ENCODE data around the gene BTBD19. TPM values are rescaled to one million over a fixed set of nuclear protein-coding genes. Genes with fewer than 3 reads are reported as not detected.

BTBD19 gene
- total RNA-seq, 1 donor from 2014 or later, result 7.9 TPM

DNA sequence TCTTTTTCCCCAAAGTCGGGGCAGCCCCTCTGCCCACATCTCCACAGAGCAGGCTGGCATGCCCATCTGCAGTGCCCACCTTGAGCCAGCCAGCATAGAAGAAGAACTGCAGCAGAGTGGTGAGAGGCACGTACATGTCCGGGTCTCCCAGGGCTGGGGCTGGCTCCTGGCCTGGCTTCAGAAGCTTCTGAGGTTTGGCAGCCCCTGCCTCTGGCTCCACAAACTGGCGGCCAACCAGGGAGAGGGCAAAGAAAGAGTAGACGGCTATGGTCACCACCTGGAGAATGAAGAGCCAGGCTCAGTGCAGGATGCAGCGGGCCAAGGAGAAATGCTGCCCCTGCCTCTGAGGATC is 23.3 kb upstream of the BTBD19 start:
- Histone ChIP-seq H3K9me3 (no peaks in the 10 kb centered on the region), H3K36me3 (peaks cover 0 to 9% of the 10 kb centered on the region in 2 donors), H3K27me3 (no peaks in the 10 kb centered on the region), H3K4me3 (peak overlapping the region in 1 of 2 donors; percentile 57), H3K27ac (no peak overlapping the region), H3K4me1 (peaks cover 33% of the 10 kb centered on the region)
- no peak for DNase-seq (ENCODE audit: extremely low spot score in 2 of 2)
- TF ChIP-seq POLR2AphosphoS5 (IDR thresholded peaks at IDR 0.05; ENCODE audit: insufficient read depth in 1 of 2, low read depth in 1 of 2) (no peak), CTCF (IDR thresholded peaks at IDR 0.05) (no peak), POLR2A (IDR thresholded peaks at IDR 0.05) (no peak)
- intact Hi-C loops (cut with DNase I), result loop anchor here (5.0 kb wide), 1 partner anchor 202 kb away; the partner anchor contains the start of gene EIF2B3

- intact Hi-C loops (cut with DNase I), result loop anchor here (5.0 kb wide), 1 partner anchor 202 kb away; the partner anchor contains the start of gene EIF2B3
These were observed 22.7 kb upstream of the BTBD19 start for GRCh38 chr1:44785501-44786137.

GRCh38 chr1:44786138-44786840 is 22.0 kb upstream of the BTBD19 start:
- H3K4me3 ChIP-seq, result peak overlapping the region; percentile 48 to 66
- no peaks in the 10 kb centered on the region for H3K27me3 ChIP-seq
- DNase-seq (ENCODE audit: extremely low spot score in 2 of 2), result no peak
- H3K4me1 ChIP-seq, result peaks cover 33% of the 10 kb centered on the region
- H3K27ac ChIP-seq, result peak overlapping the region; percentile 66
- H3K9me3 ChIP-seq, result no peaks in the 10 kb centered on the region
- intact Hi-C loops (cut with DNase I), result loop anchor here (5.0 kb wide), 1 partner anchor 201 kb away; the partner anchor contains the start of gene EIF2B3
- H3K36me3 ChIP-seq, result no peaks in the 10 kb centered on the region
- TF ChIP-seq POLR2AphosphoS5 (IDR thresholded peaks at IDR 0.05; ENCODE audit: insufficient read depth in 1 of 2, low read depth in 1 of 2) (peak; percentile 58 to 78), CTCF (IDR thresholded peaks at IDR 0.05) (peak; percentile 96 to 97 (median 96)), POLR2A (IDR thresholded peaks at IDR 0.05) (no peak)

More at GRCh38 chr1:44785501-44786137, 22.7 kb upstream of the BTBD19 start:
- no peaks in the 10 kb centered on the region for H3K9me3 ChIP-seq
- H3K4me1 ChIP-seq, result peaks cover 33% of the 10 kb centered on the region
- no peak for DNase-seq (ENCODE audit: extremely low spot score in 2 of 2)
- TF ChIP-seq POLR2A (IDR thresholded peaks at IDR 0.05), result no peak
- TF ChIP-seq POLR2AphosphoS5 (IDR thresholded peaks at IDR 0.05; ENCODE audit: insufficient read depth in 1 of 2, low read depth in 1 of 2), result no peak
- no peak for TF ChIP-seq CTCF (IDR thresholded peaks at IDR 0.05)
- peaks cover 0 to 5% of the 10 kb centered on the region in 2 donors for H3K36me3 ChIP-seq
- no peaks in the 10 kb centered on the region for H3K27me3 ChIP-seq
- peak overlapping the region; percentile 48 to 66 for H3K4me3 ChIP-seq
- peak overlapping the region; percentile 66 for H3K27ac ChIP-seq

GRCh38 chr1:44786841-44787426 is 21.4 kb upstream of the BTBD19 start:
- intact Hi-C loops (cut with DNase I), result loop anchor here (5.0 kb wide), 1 partner anchor 200 kb away; the partner anchor contains the start of gene EIF2B3
- H3K27ac ChIP-seq, result peak overlapping the region; percentile 66
- H3K9me3 ChIP-seq, result no peaks in the 10 kb centered on the region
- H3K4me3 ChIP-seq, result peak overlapping the region; percentile 48 to 66
- no peak for TF ChIP-seq POLR2AphosphoS5 (IDR thresholded peaks at IDR 0.05; ENCODE audit: insufficient read depth in 1 of 2, low read depth in 1 of 2)
- no peak for TF ChIP-seq CTCF (IDR thresholded peaks at IDR 0.05)
- no peak for TF ChIP-seq POLR2A (IDR thresholded peaks at IDR 0.05)
- no peaks in the 10 kb centered on the region for H3K36me3 ChIP-seq
- no peak for DNase-seq (ENCODE audit: extremely low spot score in 2 of 2)
- H3K4me1 ChIP-seq, result peaks cover 33% of the 10 kb centered on the region
- no peaks in the 10 kb centered on the region for H3K27me3 ChIP-seq

Data from vagina (tissue), 2 donors.